ENCODE results near the gene MCIDAS.

DNA sequence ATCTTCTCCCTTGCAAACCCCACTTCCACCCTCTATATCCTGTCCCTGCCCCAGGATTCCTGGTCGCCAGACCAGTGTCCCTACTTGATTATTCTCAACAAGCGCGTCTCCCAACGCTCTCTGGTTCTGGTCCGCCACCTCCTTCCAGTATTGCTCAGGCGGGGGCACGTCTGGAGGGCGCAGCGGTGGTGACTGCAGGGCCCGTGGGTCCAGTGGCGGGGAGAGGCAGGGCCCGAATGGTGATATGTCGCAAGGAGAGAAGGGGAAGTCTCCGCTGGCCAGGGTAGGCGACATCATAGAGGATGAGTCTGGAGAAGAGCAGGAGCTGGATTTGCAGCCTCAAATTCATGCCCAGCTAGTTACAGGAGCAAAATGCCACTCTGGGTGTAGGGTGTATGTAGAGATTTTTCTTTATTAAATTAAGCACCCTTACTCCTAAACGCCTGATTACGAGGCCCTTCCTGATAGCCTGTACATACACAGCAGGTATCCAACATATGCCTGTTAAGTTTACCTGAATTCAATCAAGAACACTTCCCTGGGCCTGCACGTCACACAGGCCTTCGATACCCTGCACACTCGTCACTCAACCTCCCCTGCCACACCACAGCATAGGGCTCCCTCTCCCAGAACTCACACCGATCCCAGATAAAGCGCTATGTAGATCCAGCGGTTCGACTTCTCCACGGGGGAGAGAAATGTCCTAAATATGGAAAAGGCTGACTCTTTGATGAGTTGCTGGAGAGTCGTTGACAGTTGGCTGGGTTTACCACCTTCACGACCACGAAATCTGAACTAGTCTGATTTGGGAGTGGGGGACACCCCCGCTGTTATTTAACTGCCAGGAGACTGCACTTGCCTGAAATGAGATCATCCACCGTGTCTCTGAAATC, 4.8 kb downstream of the MCIDAS start:
- TF ChIP-seq YY1 (IDR thresholded peaks at IDR 0.05; ENCODE audit: insufficient read depth, insufficient read length) (no peak), ZNF274 (IDR thresholded peaks at IDR 0.05; ENCODE audit: low read depth, low read length) (no peak)
